HG03342 (cell line): ENCODE data around the gene MED1.
"Not testable (repeated sequence)": the region's sequence is repeated elsewhere in the genome, so short reads cannot be mapped to it uniquely, and the experiment has no call there.

Experiments
- ATAC-seq: cut with Tn5 transposase; IDR thresholded peaks from one replicate; pipeline ENCODE4 v1.9.1; 2021; ENCODE audit warnings: mild to moderate bottlenecking, moderate library complexity; ENCODE audit not compliant: unreplicated experiment

Gene MED1

GRCh38 chr17:39450847-39451581, at the start of gene MED1:
Gene MED1 (minus strand): TSS chr17:39451263. CDS start chr17:39451062, 201 bp downstream.
- ATAC-seq, result peak; percentile 86

- not testable (repeated sequence) for ATAC-seq
These were observed 45.9 kb upstream of the MED1 start for GRCh38 chr17:39496921-39497320.

- ATAC-seq, result no peak
These were observed 36.9 kb upstream of the MED1 start for GRCh38 chr17:39487946-39488345.

GRCh38 chr17:39487490-39487889, 36.4 kb upstream of the MED1 start:
- ATAC-seq, result not testable (repeated sequence)

- no peak for ATAC-seq
These were observed 35.2 kb upstream of the MED1 start for GRCh38 chr17:39486242-39486641.

- no peak for ATAC-seq
These were observed 34.5 kb upstream of the MED1 start for GRCh38 chr17:39485555-39485954.

GRCh38 chr17:39484178-39484577, 33.1 kb upstream of the MED1 start:
- ATAC-seq, result no peak

- no peak for ATAC-seq
These were observed 32.4 kb upstream of the MED1 start for GRCh38 chr17:39483506-39483905.

GRCh38 chr17:39479631-39480030, 28.6 kb upstream of the MED1 start:
- not testable (repeated sequence) for ATAC-seq

GRCh38 chr17:39473310-39473709, 22.2 kb upstream of the MED1 start:
- no peak for ATAC-seq

GRCh38 chr17:39468610-39469009, 17.5 kb upstream of the MED1 start:
- ATAC-seq, result not testable (repeated sequence)

GRCh38 chr17:39464639-39465181, 13.6 kb upstream of the MED1 start:
- not testable (repeated sequence) for ATAC-seq

- no peak for ATAC-seq
These were observed 11.7 kb upstream of the MED1 start for GRCh38 chr17:39462631-39463375.

- no peak for ATAC-seq
These were observed 11.0 kb upstream of the MED1 start for GRCh38 chr17:39461926-39462569.

GRCh38 chr17:39461113-39461925, 10.3 kb upstream of the MED1 start, which contains the start of gene CDK12:
Gene CDK12 (plus strand): TSS chr17:39461486. CDS start chr17:39462072, 586 bp downstream.
- ATAC-seq, result peak; percentile 76

GRCh38 chr17:39455919-39456318, 4.9 kb upstream of the MED1 start:
- no peak for ATAC-seq

GRCh38 chr17:39450051-39450450, 1.0 kb downstream of the MED1 start:
- ATAC-seq, result no peak

GRCh38 chr17:39447561-39447960, 3.5 kb downstream of the MED1 start:
- ATAC-seq, result no peak

- ATAC-seq, result no peak
These were observed 7.7 kb downstream of the MED1 start for GRCh38 chr17:39443326-39443725.

GRCh38 chr17:39439868-39440267, 11.2 kb downstream of the MED1 start:
- ATAC-seq, result not testable (repeated sequence)
